DND-41 (cell line): Measurements from ENCODE around the gene NLRC3.

ENCODE experiments used
- EZH2 ChIP-seq: IDR thresholded peaks from 3 replicates; pipeline ENCODE4 v1.6.1; 2012; ENCODE audit warnings: borderline replicate concordance, low read depth, mild to moderate bottlenecking, moderate library complexity, low read length, inconsistent platforms; ENCODE audit not compliant: severe bottlenecking
- TF ChIP-seq, protein P1 (sequence below): IDR thresholded peaks from 2 replicates; pipeline ENCODE4 v1.5.1; 2012; ENCODE audit warnings: borderline replicate concordance, low read length, moderate library complexity, mild to moderate bottlenecking; ENCODE audit not compliant: poor library complexity, severe bottlenecking; ENCODE audit errors: extremely low read depth

DNA sequence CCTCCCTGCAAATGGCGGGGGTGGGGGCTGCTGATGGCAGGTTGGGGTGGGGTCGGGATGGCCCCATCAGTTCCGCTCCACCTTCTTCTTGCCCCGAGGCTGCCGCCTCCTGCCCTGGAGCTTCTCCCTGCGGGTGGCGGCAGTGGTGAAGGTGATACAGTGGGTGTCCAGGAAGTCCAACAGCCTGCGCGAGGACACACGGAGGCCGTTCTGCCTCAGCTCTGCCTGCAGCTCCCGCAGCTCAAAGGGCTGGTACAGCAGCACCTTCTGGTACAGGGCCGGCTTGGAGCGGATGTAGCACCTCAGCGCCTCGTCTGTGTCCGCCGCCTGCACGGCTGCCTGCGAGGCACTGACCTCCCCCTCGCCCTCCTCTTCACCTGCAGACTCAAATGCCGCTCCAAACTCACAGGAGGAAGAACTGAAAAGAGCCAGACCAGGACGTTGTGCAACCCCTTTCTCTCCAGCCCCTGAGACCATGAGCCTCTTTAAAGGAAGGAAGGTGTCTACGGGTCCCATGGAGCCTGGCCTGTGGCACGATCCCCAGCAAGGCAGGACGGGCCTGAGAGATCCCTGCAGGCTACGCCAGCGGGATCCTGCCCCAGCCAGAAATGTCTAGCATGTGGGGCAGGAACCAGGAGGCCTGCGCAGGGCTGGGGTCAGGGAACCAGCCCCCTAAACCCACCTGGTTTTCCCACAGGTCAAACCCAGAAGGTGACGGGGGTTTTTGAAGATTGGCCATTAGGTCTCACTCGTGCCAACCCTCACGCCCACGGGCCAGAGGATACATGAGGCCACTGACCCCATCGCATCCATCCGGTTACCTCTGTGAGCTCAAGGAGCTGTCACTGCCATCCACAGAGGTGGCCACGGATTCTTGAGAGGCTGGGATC, 5.3 kb upstream of the NLRC3 start:
- TF ChIP-seq, protein P1, sequence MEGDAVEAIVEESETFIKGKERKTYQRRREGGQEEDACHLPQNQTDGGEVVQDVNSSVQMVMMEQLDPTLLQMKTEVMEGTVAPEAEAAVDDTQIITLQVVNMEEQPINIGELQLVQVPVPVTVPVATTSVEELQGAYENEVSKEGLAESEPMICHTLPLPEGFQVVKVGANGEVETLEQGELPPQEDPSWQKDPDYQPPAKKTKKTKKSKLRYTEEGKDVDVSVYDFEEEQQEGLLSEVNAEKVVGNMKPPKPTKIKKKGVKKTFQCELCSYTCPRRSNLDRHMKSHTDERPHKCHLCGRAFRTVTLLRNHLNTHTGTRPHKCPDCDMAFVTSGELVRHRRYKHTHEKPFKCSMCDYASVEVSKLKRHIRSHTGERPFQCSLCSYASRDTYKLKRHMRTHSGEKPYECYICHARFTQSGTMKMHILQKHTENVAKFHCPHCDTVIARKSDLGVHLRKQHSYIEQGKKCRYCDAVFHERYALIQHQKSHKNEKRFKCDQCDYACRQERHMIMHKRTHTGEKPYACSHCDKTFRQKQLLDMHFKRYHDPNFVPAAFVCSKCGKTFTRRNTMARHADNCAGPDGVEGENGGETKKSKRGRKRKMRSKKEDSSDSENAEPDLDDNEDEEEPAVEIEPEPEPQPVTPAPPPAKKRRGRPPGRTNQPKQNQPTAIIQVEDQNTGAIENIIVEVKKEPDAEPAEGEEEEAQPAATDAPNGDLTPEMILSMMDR, result no peak
- TF ChIP-seq EZH2, result no peak
